HEK293 (cell line): ENCODE measurements around the gene HYAL3.

ENCODE experiments used
- CTCF ChIA-PET: fragments of 350-600 bp; formaldehyde crosslinking; extraction: SDS; loops from one replicate; lab custom pipeline; 2021; ENCODE audit warnings: antibody characterized with exemption; lab: Yijun Ruan, JAX
- POLR2A ChIA-PET: fragments of 300-600 bp; formaldehyde crosslinking; extraction: SDS; loops from one replicate; lab custom pipeline; 2020; ENCODE audit warnings: antibody characterized with exemption, inconsistent platforms; lab: Yijun Ruan, JAX
- H3K27ac ChIP-seq: fragments of 200-500 bp; sonication (Bioruptor generic); 2 replicates; pipeline ENCODE4 v1.5.1; 2014; ENCODE audit warnings: low read depth, low read length, control low read depth, inconsistent platforms; ENCODE audit errors: extremely low read depth
- H3K36me3 ChIP-seq, 2 experiments: fragments of 200-500 bp in 1 of 2; sonication (Bioruptor generic) in 1 of 2; 1 replicate in 1 of 2; 2 replicates in 1 of 2; pipeline ENCODE4 v1.5.1; 2014 to 2017; ENCODE audit warnings: inconsistent platforms in 2 of 2, low read length in 2 of 2; ENCODE audit not compliant: control insufficient read depth in 2 of 2, insufficient read depth in 1 of 2
- H3K4me1 ChIP-seq: fragments of 200-500 bp; sonication (Bioruptor generic); 2 replicates; pipeline ENCODE4 v1.5.1; 2014; ENCODE audit warnings: mild to moderate bottlenecking, low read length, inconsistent platforms; ENCODE audit not compliant: control insufficient read depth, insufficient read depth
- H3K4me3 ChIP-seq: 2 replicates; pipeline ENCODE4 v1.5.1; 2011; ENCODE audit warnings: low read depth, mild to moderate bottlenecking, control low read depth, low read length, moderate library complexity
- H3K9me3 ChIP-seq: fragments of 200-500 bp; sonication (Bioruptor generic); 2 replicates; pipeline ENCODE4 v1.5.1; 2014; ENCODE audit warnings: low read depth, low read length, inconsistent platforms; ENCODE audit not compliant: control insufficient read depth, insufficient read depth
- GFI1B ChIP-seq: fragments of 450-650 bp; formaldehyde crosslinking; IDR thresholded peaks from 2 replicates; pipeline ENCODE4 v1.5.1; 2016; ENCODE audit warnings: missing biosample characterization, missing genetic modification characterization
- GLIS2 ChIP-seq: fragments of 450-650 bp; formaldehyde crosslinking; IDR thresholded peaks from 2 replicates; pipeline ENCODE4 v1.5.1; 2016; ENCODE audit warnings: missing biosample characterization, missing genetic modification characterization
- KLF1 ChIP-seq: fragments of 450-650 bp; formaldehyde crosslinking; IDR thresholded peaks from 2 replicates; pipeline ENCODE4 v1.5.1; 2016; ENCODE audit warnings: missing biosample characterization, missing genetic modification characterization
- SCRT2 ChIP-seq: fragments of 450-650 bp; formaldehyde crosslinking; IDR thresholded peaks from 2 replicates; pipeline ENCODE4 v1.5.1; 2016; ENCODE audit warnings: missing biosample characterization, missing genetic modification characterization
- SP2 ChIP-seq: fragments of 450-650 bp; formaldehyde crosslinking; IDR thresholded peaks from 2 replicates; pipeline ENCODE4 v1.5.1; 2016; ENCODE audit warnings: missing biosample characterization, missing genetic modification characterization
- TSHZ1 ChIP-seq: fragments of 450-650 bp; formaldehyde crosslinking; IDR thresholded peaks from 2 replicates; pipeline ENCODE4 v1.5.1; 2016; ENCODE audit warnings: missing biosample characterization, missing genetic modification characterization, borderline replicate concordance
- ZBTB20 ChIP-seq: fragments of 450-650 bp; formaldehyde crosslinking; IDR thresholded peaks from 2 replicates; pipeline ENCODE4 v1.5.1; 2016; ENCODE audit warnings: missing biosample characterization, missing genetic modification characterization
- ZNF10 ChIP-seq: fragments of 450-650 bp; formaldehyde crosslinking; IDR thresholded peaks from 2 replicates; pipeline ENCODE4 v1.5.1; 2017; ENCODE audit warnings: missing biosample characterization, missing genetic modification characterization
- ZNF341 ChIP-seq: fragments of 450-650 bp; formaldehyde crosslinking; IDR thresholded peaks from 2 replicates; pipeline ENCODE4; 2016; ENCODE audit warnings: low read depth, missing biosample characterization, missing genetic modification characterization
- ZSCAN16 ChIP-seq: fragments of 450-650 bp; formaldehyde crosslinking; IDR thresholded peaks from 2 replicates; pipeline ENCODE4 v1.5.1; 2016; ENCODE audit warnings: missing biosample characterization, missing genetic modification characterization

Gene HYAL3

GRCh38 chr3:50259432-50260026, 39.7 kb downstream of the HYAL3 start:
- no peaks in the 10 kb centered on the region for H3K9me3 ChIP-seq
- ChIA-PET CTCF (interaction anchor here (0.6 to 3.9 kb wide), 16 partner anchors 11 to 134 kb away, joined by 3 to 49 read pairs (median 4); partner anchors contain the start of gene GNAI2), POLR2A (interaction anchor here (1.5 kb wide), 1 partner anchor 68 kb away, joined by 5 read pairs; the partner anchor contains the start of gene TUSC2)
- no peaks in the 10 kb centered on the region; the same call in 1 of the 2 replicates for H3K4me1 ChIP-seq
- peak; percentile 47 for TF ChIP-seq SCRT2 (tag by site-specific recombination)
- TF ChIP-seq GFI1B (tag by site-specific recombination) = no peak
- no peak overlapping the region for H3K4me3 ChIP-seq
- peaks cover 5 to 27% of the 10 kb centered on the region in 2 experiments for H3K36me3 ChIP-seq
- H3K27ac ChIP-seq = peak overlapping the region; percentile 86; the same call in 1 of the 2 replicates

- Histone ChIP-seq H3K4me3 (no peak overlapping the region), H3K9me3 (no peaks in the 10 kb centered on the region), H3K27ac (peak overlapping the region; percentile 31; the same call in 1 of the 2 replicates), H3K36me3 (peaks cover 5 to 29% of the 10 kb centered on the region in 2 experiments), H3K4me1 (no peaks in the 10 kb centered on the region; the same call in 1 of the 2 replicates)
- ChIA-PET POLR2A (interaction anchor here (0.6 kb wide), 2 partner anchors 22 to 41 kb away, joined by 4 read pairs; no protein-coding TSS in a partner anchor), CTCF (interaction anchor here (0.6 to 3.9 kb wide), 11 partner anchors 11 to 135 kb away, joined by 3 to 49 read pairs (median 3); partner anchors contain the start of gene GNAI2)
- TF ChIP-seq GLIS2 (tag by site-specific recombination) (peak; percentile 36; the same call in 1 of the 2 replicates), ZNF341 (tag by site-specific recombination) (peak; percentile 70), ZSCAN16 (tag by site-specific recombination) (no peak), KLF1 (tag by site-specific recombination) (peak; percentile 32; the same call in 1 of the 2 replicates)
Observed at GRCh38 chr3:50258979-50259378, 40.2 kb downstream of the HYAL3 start.

GRCh38 chr3:50258029-50258680, 41.0 kb downstream of the HYAL3 start:
- H3K27ac ChIP-seq = no peak overlapping the region
- H3K4me3 ChIP-seq = no peak overlapping the region
- H3K9me3 ChIP-seq = no peaks in the 10 kb centered on the region
- TF ChIP-seq ZNF10 (no peak), TSHZ1 (tag by site-specific recombination) (no peak), ZBTB20 (tag by site-specific recombination) (0 out of 2 replicates have a peak, but pooled peaks have one; percentile 35), SP2 (tag by site-specific recombination) (0 out of 2 replicates have a peak, but pooled peaks have one; percentile 12)
- ChIA-PET CTCF (interaction anchor here (0.8 to 3.9 kb wide), 3 partner anchors 11 to 68 kb away, joined by 3 to 49 read pairs (median 3); no protein-coding TSS in a partner anchor), POLR2A (interaction anchor here (0.6 kb wide), 2 partner anchors 22 to 41 kb away, joined by 4 read pairs; no protein-coding TSS in a partner anchor)
- H3K4me1 ChIP-seq = no peaks in the 10 kb centered on the region; the same call in 1 of the 2 replicates
- peaks cover 5 to 32% of the 10 kb centered on the region in 2 experiments for H3K36me3 ChIP-seq
